CD8-positive, alpha-beta memory T cell (primary cell): ENCODE measurements around the gene MRC2. TPM values are rescaled to one million over a fixed set of nuclear protein-coding genes. Genes with fewer than 3 reads are reported as not detected.

ENCODE experiments used
- CTCF ChIA-PET: fragments of 350-600 bp; sonication (Branson Sonifier 250); formaldehyde crosslinking; loops from one replicate; lab custom pipeline; 2021; ENCODE audit warnings: antibody characterized with exemption; lab: Charles Lee
- POLR2A ChIA-PET: fragments of 350-600 bp; sonication (Branson Sonifier 250); formaldehyde crosslinking; loops from one replicate; lab custom pipeline; 2021; ENCODE audit warnings: antibody characterized with exemption; lab: Charles Lee
- DNase-seq, 5 donors: peaks; one replicate each; pipeline versions ENCODE4 v3.0.0 to v3.0.0-alpha.2; 2020 to 2022; ENCODE audit warnings: mixed read lengths in 1 of 5
- H3K27ac ChIP-seq: one replicate; pipeline ENCODE4 v1.7.0; 2013; ENCODE audit warnings: low read depth, mild to moderate bottlenecking, low read length, moderate library complexity
- H3K27me3 ChIP-seq: 2 replicates; pipeline ENCODE4 v1.7.0; 2013; ENCODE audit warnings: low read length, mild to moderate bottlenecking; ENCODE audit not compliant: insufficient read depth, poor library complexity, severe bottlenecking
- H3K36me3 ChIP-seq: 2 replicates; pipeline ENCODE4 v1.7.0; 2013; ENCODE audit warnings: mild to moderate bottlenecking, low read length, moderate library complexity; ENCODE audit not compliant: insufficient read depth
- H3K4me1 ChIP-seq: 2 replicates; pipeline ENCODE4 v1.7.0; 2013; ENCODE audit warnings: mild to moderate bottlenecking, low read length, moderate library complexity; ENCODE audit not compliant: insufficient read depth
- H3K4me3 ChIP-seq: 2 replicates; pipeline ENCODE4 v1.7.0; 2013; ENCODE audit warnings: mild to moderate bottlenecking, low read length
- H3K9me3 ChIP-seq: 2 replicates; pipeline ENCODE4 v1.7.0; 2013; ENCODE audit warnings: mild to moderate bottlenecking, low read length
- H3K27ac Mint-ChIP-seq, 8 donors: one replicate each; pipeline ENCODE4 v1.8.0; 2020 to 2021; ENCODE audit warnings: mixed read lengths in 8 of 8, mild to moderate bottlenecking in 6 of 8, inconsistent platforms in 3 of 8, moderate library complexity in 3 of 8
- H3K27me3 Mint-ChIP-seq, 2 donors: one replicate each; pipeline ENCODE4 v1.8.0; 2020 to 2021; ENCODE audit warnings: mixed read lengths in 2 of 2, mild to moderate bottlenecking in 1 of 2, moderate library complexity in 1 of 2
- H3K36me3 Mint-ChIP-seq, 3 donors: one replicate each; pipeline ENCODE4 v1.8.0; 2020 to 2021; ENCODE audit warnings: mixed read lengths in 3 of 3, inconsistent platforms in 1 of 3, mild to moderate bottlenecking in 1 of 3
- H3K4me1 Mint-ChIP-seq, 3 donors: one replicate each; pipeline ENCODE4 v1.8.0; 2020 to 2021; ENCODE audit warnings: mixed read lengths in 3 of 3, inconsistent platforms in 1 of 3, mild to moderate bottlenecking in 1 of 3
- H3K4me3 Mint-ChIP-seq, 7 donors: one replicate each; pipeline ENCODE4 v1.8.0; 2020 to 2021; ENCODE audit warnings: mixed read lengths in 7 of 7, mild to moderate bottlenecking in 6 of 7, moderate library complexity in 4 of 7, inconsistent platforms in 2 of 7
- H3K9me3 Mint-ChIP-seq, 5 donors: one replicate each; pipeline ENCODE4 v1.8.0; 2020 to 2022; ENCODE audit warnings: mixed read lengths in 5 of 5, mild to moderate bottlenecking in 3 of 5, moderate library complexity in 2 of 5, inconsistent platforms in 1 of 5
- polyA plus RNA-seq: library from polyadenylated mRNA; unstranded; fragments of 300-500 nt; fragmentation: Illumina TruSeq; gene quantifications from one replicate; pipeline ENCODE4 v1.2.3, GENCODE V29; 2021
- total RNA-seq, 2 experiments: library from RNA; stranded (reverse); gene quantifications; one replicate each; pipeline ENCODE4 v1.2.3, GENCODE V29; 2021

Gene MRC2
- total and polyA plus RNA-seq, 3 experiments from 2014 or later = 0.08 to 10.2 (median 10.0) TPM

DNA sequence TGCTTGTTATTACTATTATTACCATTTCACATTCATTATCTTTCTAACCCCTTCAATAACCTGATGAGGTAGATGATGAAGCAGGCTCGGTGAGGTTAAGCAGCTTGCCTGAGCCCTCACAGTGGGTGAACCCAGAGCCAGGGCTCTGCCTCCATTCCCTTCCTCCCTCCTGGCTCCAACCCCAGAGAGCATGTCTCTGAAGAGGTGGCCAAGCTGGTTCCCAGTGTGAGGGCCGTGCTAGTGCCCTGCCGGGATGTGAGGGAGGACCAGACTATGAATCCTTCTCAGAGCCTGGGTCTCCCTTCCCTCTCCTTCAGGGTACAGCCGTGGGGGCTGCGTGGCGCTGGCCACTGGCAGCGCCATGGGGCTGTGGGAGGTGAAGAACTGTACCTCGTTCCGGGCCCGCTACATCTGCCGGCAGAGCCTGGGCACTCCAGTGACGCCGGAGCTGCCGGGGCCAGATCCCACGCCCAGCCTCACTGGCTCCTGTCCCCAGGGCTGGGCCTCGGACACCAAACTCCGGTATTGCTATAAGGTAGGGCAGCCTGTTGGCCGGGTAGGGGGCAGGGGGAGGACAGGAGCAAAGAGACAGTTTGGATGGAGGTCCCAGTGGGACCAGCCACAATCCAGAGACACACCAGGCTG is 49.6 kb downstream of the MRC2 start:
- ChIA-PET CTCF (no interaction called here), POLR2A (no interaction called here)
- no peaks in the 10 kb centered on the region for H3K36me3 ChIP-seq
- H3K27me3 ChIP-seq = no peaks in the 10 kb centered on the region
- Mint-ChIP-seq H3K27ac (no peak overlapping the region), H3K36me3 (no peaks in the 10 kb centered on the region), H3K4me3 (no peak overlapping the region), H3K27me3 (no peaks in the 10 kb centered on the region), H3K9me3 (no peaks in the 10 kb centered on the region), H3K4me1 (peaks cover 0 to 4% (median 2%) of the 10 kb centered on the region in 3 donors)
- no peaks in the 10 kb centered on the region for H3K4me1 ChIP-seq
- DNase-seq = no peak
- H3K27ac ChIP-seq = no peak overlapping the region
- H3K9me3 ChIP-seq = no peaks in the 10 kb centered on the region
- no peak overlapping the region for H3K4me3 ChIP-seq

DNA sequence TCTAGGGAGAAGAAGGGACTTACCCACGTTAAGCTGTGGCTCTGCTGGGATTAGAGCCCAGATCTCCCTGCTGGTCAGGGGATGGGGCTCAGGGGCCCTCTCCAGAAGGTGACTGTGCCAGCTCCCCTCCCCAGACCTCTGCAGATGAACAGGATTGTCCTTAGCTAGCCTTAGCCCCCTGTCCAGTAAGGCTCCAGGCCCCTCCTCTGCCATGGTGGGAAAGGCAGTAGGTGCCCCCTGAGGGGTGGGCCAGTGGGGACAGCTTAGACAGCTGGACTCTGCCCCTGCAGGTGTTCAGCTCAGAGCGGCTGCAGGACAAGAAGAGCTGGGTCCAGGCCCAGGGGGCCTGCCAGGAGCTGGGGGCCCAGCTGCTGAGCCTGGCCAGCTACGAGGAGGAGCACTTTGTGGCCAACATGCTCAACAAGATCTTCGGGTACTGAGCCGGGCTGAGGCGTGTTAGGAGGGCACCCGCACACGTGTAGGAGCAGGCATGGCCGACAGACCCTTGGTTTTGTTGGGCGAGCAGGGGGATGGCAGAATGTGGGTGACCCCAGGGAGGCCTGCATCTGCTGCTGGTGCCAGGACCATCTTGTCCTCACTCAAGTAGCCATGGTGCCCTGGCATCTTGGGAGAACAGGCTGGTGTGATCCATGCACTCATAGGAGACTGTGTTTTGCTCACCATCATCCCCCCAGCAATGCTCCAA is 50.9 kb downstream of the MRC2 start:
- Histone ChIP-seq H3K36me3 (no peaks in the 10 kb centered on the region), H3K4me3 (no peak overlapping the region), H3K27me3 (no peaks in the 10 kb centered on the region), H3K9me3 (no peaks in the 10 kb centered on the region), H3K27ac (no peak overlapping the region), H3K4me1 (no peaks in the 10 kb centered on the region)
- DNase-seq = no peak
- Mint-ChIP-seq H3K9me3 (no peaks in the 10 kb centered on the region), H3K4me3 (no peak overlapping the region), H3K36me3 (no peaks in the 10 kb centered on the region), H3K27ac (no peak overlapping the region), H3K27me3 (no peaks in the 10 kb centered on the region), H3K4me1 (no peaks in the 10 kb centered on the region)
- ChIA-PET POLR2A (no interaction called here), CTCF (no interaction called here)

DNA sequence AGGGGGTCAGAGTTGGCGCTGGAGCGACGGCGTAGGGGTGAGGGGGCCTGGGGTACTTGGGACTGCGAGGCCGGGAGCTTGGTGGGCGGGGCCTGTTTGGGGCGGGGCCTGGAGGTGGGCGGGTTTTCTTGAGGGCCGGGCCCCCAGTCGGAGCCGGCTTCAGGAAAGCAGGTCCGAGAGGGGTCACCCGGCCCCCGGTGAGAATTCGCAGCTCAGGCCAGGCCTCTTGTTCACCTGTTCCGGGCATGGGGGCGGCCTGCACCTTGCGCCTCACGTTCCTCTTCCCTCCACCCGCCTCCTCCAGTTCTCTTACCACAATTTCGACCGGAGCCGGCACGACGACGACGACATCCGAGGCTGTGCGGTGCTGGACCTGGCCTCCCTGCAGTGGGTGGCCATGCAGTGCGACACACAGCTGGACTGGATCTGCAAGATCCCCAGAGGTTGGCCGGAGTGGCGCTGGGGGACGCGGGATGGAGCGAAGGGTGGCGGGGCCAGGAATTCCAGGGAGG is 52.5 kb downstream of the MRC2 start:
- Histone ChIP-seq H3K27ac (no peak overlapping the region), H3K4me1 (no peaks in the 10 kb centered on the region), H3K4me3 (no peak overlapping the region), H3K36me3 (no peaks in the 10 kb centered on the region), H3K27me3 (no peaks in the 10 kb centered on the region), H3K9me3 (no peaks in the 10 kb centered on the region)
- H3K4me1 Mint-ChIP-seq = no peaks in the 10 kb centered on the region
- H3K9me3 Mint-ChIP-seq = no peaks in the 10 kb centered on the region
- no peak overlapping the region for H3K4me3 Mint-ChIP-seq
- no peaks in the 10 kb centered on the region for H3K27me3 Mint-ChIP-seq
- CTCF ChIA-PET = no interaction called here
- DNase-seq = no peak
- H3K36me3 Mint-ChIP-seq = no peaks in the 10 kb centered on the region
- no peak overlapping the region for H3K27ac Mint-ChIP-seq
- POLR2A ChIA-PET = no interaction called here

DNA sequence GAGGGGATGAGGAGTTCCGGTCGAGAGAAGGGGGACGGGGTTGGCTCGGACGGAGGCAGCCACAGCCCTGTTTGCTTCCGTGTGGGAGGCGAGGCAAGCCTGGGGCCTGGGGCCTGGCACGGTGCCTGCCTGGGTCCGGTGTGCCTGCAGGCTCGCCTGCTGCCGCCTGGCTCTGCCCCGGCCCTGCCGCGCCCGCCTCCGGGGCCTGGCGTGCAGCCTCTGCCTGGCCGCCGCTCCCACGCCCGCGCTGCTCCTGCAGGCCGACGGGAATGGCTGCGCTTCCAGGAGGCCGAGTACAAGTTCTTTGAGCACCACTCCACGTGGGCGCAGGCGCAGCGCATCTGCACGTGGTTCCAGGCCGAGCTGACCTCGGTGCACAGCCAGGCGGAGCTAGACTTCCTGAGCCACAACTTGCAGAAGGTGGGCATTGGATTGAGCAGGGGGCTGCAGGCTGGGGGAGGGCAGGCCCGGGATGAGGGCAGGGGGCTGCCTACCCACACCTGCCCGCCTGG is 53.1 kb downstream of the MRC2 start:
- Histone ChIP-seq H3K4me3 (no peak overlapping the region), H3K36me3 (no peaks in the 10 kb centered on the region), H3K27ac (no peak overlapping the region), H3K9me3 (no peaks in the 10 kb centered on the region), H3K4me1 (no peaks in the 10 kb centered on the region), H3K27me3 (no peaks in the 10 kb centered on the region)
- no peak for DNase-seq
- ChIA-PET CTCF (no interaction called here), POLR2A (no interaction called here)
- Mint-ChIP-seq H3K27ac (no peak overlapping the region), H3K4me1 (no peaks in the 10 kb centered on the region), H3K36me3 (no peaks in the 10 kb centered on the region), H3K4me3 (no peak overlapping the region), H3K9me3 (no peaks in the 10 kb centered on the region), H3K27me3 (no peaks in the 10 kb centered on the region)

DNA sequence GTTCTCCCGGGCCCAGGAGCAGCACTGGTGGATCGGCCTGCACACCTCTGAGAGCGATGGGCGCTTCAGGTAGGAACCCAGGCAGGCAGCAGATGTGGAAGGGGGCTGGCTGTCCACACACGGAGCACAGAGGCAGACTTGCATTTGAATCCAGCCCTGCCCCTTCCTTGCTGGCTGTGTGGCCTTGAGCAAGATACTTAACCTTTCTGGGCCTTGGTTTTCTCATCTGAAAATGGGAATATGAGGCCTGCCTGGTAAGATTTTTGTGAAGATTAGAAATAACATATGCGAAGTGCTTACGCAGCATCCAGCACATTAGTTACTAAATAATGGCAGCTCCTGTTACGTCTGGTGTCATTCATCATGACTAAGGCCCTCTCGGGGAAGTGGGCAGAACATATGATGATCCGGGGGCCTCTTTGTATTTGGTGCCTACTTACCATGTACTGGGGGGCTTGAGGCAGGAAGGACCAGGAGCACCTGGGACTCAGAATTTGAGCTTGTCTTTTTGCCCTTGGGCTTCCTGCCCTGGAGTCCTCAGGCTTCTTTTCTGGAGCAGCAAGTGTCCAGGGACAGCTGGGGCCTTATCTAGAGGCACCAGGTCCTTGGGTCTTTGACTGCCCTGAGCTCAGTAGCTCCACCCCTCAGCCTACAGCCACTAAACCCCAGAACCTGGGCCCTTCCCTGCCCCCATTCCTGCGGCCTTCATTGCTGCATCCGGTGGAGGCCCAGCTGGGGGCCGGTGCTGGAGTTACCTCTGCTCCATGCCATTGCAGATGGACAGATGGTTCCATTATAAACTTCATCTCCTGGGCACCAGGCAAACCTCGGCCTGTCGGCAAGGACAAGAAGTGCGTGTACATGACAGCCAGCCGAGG is 53.8 kb downstream of the MRC2 start:
- no peak for DNase-seq
- Histone ChIP-seq H3K4me3 (no peak overlapping the region), H3K27me3 (no peaks in the 10 kb centered on the region), H3K36me3 (no peaks in the 10 kb centered on the region), H3K27ac (no peak overlapping the region), H3K9me3 (no peaks in the 10 kb centered on the region), H3K4me1 (no peaks in the 10 kb centered on the region)
- CTCF ChIA-PET = no interaction called here
- Mint-ChIP-seq H3K9me3 (no peaks in the 10 kb centered on the region), H3K4me1 (no peaks in the 10 kb centered on the region), H3K36me3 (no peaks in the 10 kb centered on the region), H3K27ac (no peak overlapping the region), H3K27me3 (no peaks in the 10 kb centered on the region), H3K4me3 (no peak overlapping the region)
- POLR2A ChIA-PET = interaction anchor here (0.5 kb wide), 1 partner anchor 285 kb away, joined by 3 read pairs; the partner anchor contains the start of gene TANC2

DNA sequence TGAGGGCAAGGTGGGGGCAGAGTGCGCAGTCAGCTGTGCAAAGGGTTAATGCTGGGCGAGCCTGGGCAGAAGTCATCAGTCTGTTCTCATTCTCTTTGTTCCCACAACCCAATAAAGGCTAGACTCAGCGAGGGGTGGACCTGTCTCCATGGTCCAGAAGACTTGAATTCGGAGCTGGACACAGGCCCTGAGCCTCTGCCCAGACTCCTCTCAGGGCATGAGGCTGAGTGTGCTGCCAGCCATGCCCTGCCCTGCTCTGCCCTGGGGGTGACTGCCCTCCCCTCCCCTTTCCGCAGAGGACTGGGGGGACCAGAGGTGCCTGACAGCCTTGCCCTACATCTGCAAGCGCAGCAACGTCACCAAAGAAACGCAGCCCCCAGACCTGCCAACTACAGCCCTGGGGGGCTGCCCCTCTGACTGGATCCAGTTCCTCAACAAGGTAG is 54.5 kb downstream of the MRC2 start:
- no peaks in the 10 kb centered on the region for H3K27me3 Mint-ChIP-seq
- POLR2A ChIA-PET = no interaction called here
- no peak overlapping the region for H3K4me3 Mint-ChIP-seq
- no peaks in the 10 kb centered on the region for H3K9me3 Mint-ChIP-seq
- no peaks in the 10 kb centered on the region for H3K27me3 ChIP-seq
- H3K4me3 ChIP-seq = no peak overlapping the region
- no peaks in the 10 kb centered on the region for H3K9me3 ChIP-seq
- DNase-seq = no peak
- H3K4me1 Mint-ChIP-seq = no peaks in the 10 kb centered on the region
- H3K27ac ChIP-seq = no peak overlapping the region
- CTCF ChIA-PET = no interaction called here
- H3K36me3 ChIP-seq = no peaks in the 10 kb centered on the region
- H3K4me1 ChIP-seq = no peaks in the 10 kb centered on the region
- H3K27ac Mint-ChIP-seq = no peak overlapping the region
- no peaks in the 10 kb centered on the region for H3K36me3 Mint-ChIP-seq

DNA sequence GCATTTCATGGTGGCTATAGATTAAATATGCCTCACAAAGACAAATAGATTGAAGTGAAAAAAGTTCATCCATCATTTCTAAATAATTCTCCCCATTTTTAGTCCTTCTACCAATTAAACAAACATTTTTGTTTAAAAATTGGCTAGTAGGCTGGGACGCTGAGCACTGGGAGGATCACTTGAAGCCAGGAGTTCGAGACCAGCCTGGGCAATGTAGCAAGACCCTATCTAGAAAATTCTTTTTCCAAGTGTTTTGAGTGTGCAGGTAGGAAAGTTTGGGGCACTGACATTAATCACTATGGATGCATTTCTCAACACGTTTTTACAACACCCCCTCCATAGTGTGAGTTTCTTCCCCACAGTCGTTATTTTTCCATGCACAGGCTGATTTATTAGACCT is 56.7 kb downstream of the MRC2 start:
- Histone ChIP-seq H3K4me1 (no peaks in the 10 kb centered on the region), H3K36me3 (no peaks in the 10 kb centered on the region), H3K27ac (no peak overlapping the region), H3K9me3 (no peaks in the 10 kb centered on the region), H3K4me3 (no peak overlapping the region), H3K27me3 (no peaks in the 10 kb centered on the region)
- Mint-ChIP-seq H3K36me3 (no peaks in the 10 kb centered on the region), H3K27ac (no peak overlapping the region), H3K4me1 (no peaks in the 10 kb centered on the region), H3K27me3 (peaks cover 0 to 3% of the 10 kb centered on the region in 2 donors), H3K4me3 (no peak overlapping the region), H3K9me3 (no peaks in the 10 kb centered on the region)
- ChIA-PET CTCF (no interaction called here), POLR2A (no interaction called here)
- DNase-seq = no peak

DNA sequence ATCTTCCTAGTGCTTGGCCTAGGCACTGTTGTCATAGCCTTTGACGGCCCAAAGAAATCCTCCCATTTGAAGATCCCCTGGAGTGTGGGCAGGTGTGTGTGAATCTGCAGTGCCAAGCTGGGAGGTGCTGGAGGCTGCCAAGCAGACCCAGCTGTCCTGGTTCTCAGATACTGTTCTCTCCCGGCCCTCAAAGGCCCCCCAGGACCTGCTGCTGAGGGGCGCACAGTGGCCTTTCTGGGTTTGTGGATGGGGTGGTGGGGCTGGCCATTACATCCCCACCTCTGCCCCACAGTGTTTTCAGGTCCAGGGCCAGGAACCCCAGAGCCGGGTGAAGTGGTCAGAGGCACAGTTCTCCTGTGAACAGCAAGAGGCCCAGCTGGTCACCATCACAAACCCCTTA is 60.5 kb downstream of the MRC2 start:
- H3K9me3 ChIP-seq = no peaks in the 10 kb centered on the region
- DNase-seq = no peak
- no peak overlapping the region for H3K4me3 ChIP-seq
- no peaks in the 10 kb centered on the region for H3K9me3 Mint-ChIP-seq
- peaks cover 0 to 3% of the 10 kb centered on the region in 2 donors for H3K27me3 Mint-ChIP-seq
- no peaks in the 10 kb centered on the region for H3K36me3 Mint-ChIP-seq
- no peaks in the 10 kb centered on the region for H3K36me3 ChIP-seq
- no peaks in the 10 kb centered on the region for H3K4me1 Mint-ChIP-seq
- H3K4me3 Mint-ChIP-seq = no peak overlapping the region
- no peaks in the 10 kb centered on the region for H3K27me3 ChIP-seq
- POLR2A ChIA-PET = no interaction called here
- no peak overlapping the region for H3K27ac ChIP-seq
- no peaks in the 10 kb centered on the region for H3K4me1 ChIP-seq
- no peak overlapping the region for H3K27ac Mint-ChIP-seq
- CTCF ChIA-PET = no interaction called here
